Measurements from ENCODE around the gene TPD52L1.
"Not testable (repeated sequence)": the region's sequence is repeated elsewhere in the genome, so short reads cannot be mapped to it uniquely, and the experiment has no call there.

TPD52L1 gene

GRCh38 chr6:125277838-125278237 lies 124.3 kb downstream of the TPD52L1 start:
- Histone ChIP-seq H3K9ac (ENCODE audit: low read depth in 1 of 2, low read length in 2 of 2) (no peak overlapping the region), H3K27ac (ENCODE audit: low read depth in 2 of 2, low read length in 2 of 2) (no peak overlapping the region), H3K4me1 (ENCODE audit: control insufficient read depth in 2 of 2, insufficient read depth in 2 of 2, low read length in 2 of 2) (no peaks in the 10 kb centered on the region), H3K36me3 (ENCODE audit: control insufficient read depth in 2 of 2, insufficient read depth in 2 of 2, low read length in 2 of 2) (peaks cover 14 to 34% of the 10 kb centered on the region in 2 donors), H3K4me3 (ENCODE audit: low read length in 2 of 2) (no peak overlapping the region), H3K9me3 (ENCODE audit: control insufficient read depth in 2 of 2, low read length in 2 of 2) (no peaks in the 10 kb centered on the region), H3K27me3 (ENCODE audit: control insufficient read depth in 2 of 2, insufficient read depth in 2 of 2, low read length in 2 of 2) (no peaks in the 10 kb centered on the region)

GRCh38 chr6:125279961-125280360 lies 126.4 kb downstream of the TPD52L1 start:
- H3K9ac ChIP-seq (ENCODE audit: low read depth in 1 of 2, low read length in 2 of 2): no peak overlapping the region
- no peak overlapping the region for H3K4me3 ChIP-seq (ENCODE audit: low read length in 2 of 2)
- H3K36me3 ChIP-seq (ENCODE audit: control insufficient read depth in 2 of 2, insufficient read depth in 2 of 2, low read length in 2 of 2): peaks cover 14 to 27% of the 10 kb centered on the region in 2 donors
- H3K9me3 ChIP-seq (ENCODE audit: control insufficient read depth in 2 of 2, low read length in 2 of 2): no peaks in the 10 kb centered on the region
- no peaks in the 10 kb centered on the region for H3K27me3 ChIP-seq (ENCODE audit: control insufficient read depth in 2 of 2, insufficient read depth in 2 of 2, low read length in 2 of 2)
- H3K27ac ChIP-seq (ENCODE audit: low read depth in 2 of 2, low read length in 2 of 2): no peak overlapping the region
- H3K4me1 ChIP-seq (ENCODE audit: control insufficient read depth in 2 of 2, insufficient read depth in 2 of 2, low read length in 2 of 2): no peaks in the 10 kb centered on the region

GRCh38 chr6:125280370-125281035 lies 126.9 kb downstream of the TPD52L1 start:
- H3K27me3 ChIP-seq (ENCODE audit: control insufficient read depth in 2 of 2, insufficient read depth in 2 of 2, low read length in 2 of 2); H3K4me3 ChIP-seq (ENCODE audit: low read length in 2 of 2); H3K9me3 ChIP-seq (ENCODE audit: control insufficient read depth in 2 of 2, low read length in 2 of 2); H3K27ac ChIP-seq (ENCODE audit: low read depth in 2 of 2, low read length in 2 of 2); H3K9ac ChIP-seq (ENCODE audit: low read depth in 1 of 2, low read length in 2 of 2); H3K4me1 ChIP-seq (ENCODE audit: control insufficient read depth in 2 of 2, insufficient read depth in 2 of 2, low read length in 2 of 2): not testable (repeated sequence)
- H3K36me3 ChIP-seq (ENCODE audit: control insufficient read depth in 2 of 2, insufficient read depth in 2 of 2, low read length in 2 of 2): peaks cover 14 to 27% of the 10 kb centered on the region in 2 donors

- not testable (repeated sequence) for H3K4me1 ChIP-seq (ENCODE audit: control insufficient read depth in 2 of 2, insufficient read depth in 2 of 2, low read length in 2 of 2); H3K9me3 ChIP-seq (ENCODE audit: control insufficient read depth in 2 of 2, low read length in 2 of 2); H3K4me3 ChIP-seq (ENCODE audit: low read length in 2 of 2); H3K27me3 ChIP-seq (ENCODE audit: control insufficient read depth in 2 of 2, insufficient read depth in 2 of 2, low read length in 2 of 2); H3K9ac ChIP-seq (ENCODE audit: low read depth in 1 of 2, low read length in 2 of 2); H3K27ac ChIP-seq (ENCODE audit: low read depth in 2 of 2, low read length in 2 of 2)
- peaks cover 6 to 27% of the 10 kb centered on the region in 2 donors for H3K36me3 ChIP-seq (ENCODE audit: control insufficient read depth in 2 of 2, insufficient read depth in 2 of 2, low read length in 2 of 2)
Measured at GRCh38 chr6:125282470-125282869, 128.9 kb downstream of the TPD52L1 start.

- H3K27me3 ChIP-seq (ENCODE audit: control insufficient read depth in 2 of 2, insufficient read depth in 2 of 2, low read length in 2 of 2): no peaks in the 10 kb centered on the region
- peaks cover 15 to 32% of the 10 kb centered on the region in 2 donors for H3K36me3 ChIP-seq (ENCODE audit: control insufficient read depth in 2 of 2, insufficient read depth in 2 of 2, low read length in 2 of 2)
- no peak overlapping the region for H3K9ac ChIP-seq (ENCODE audit: low read depth in 1 of 2, low read length in 2 of 2)
- H3K4me3 ChIP-seq (ENCODE audit: low read length in 2 of 2): no peak overlapping the region
- no peak overlapping the region for H3K27ac ChIP-seq (ENCODE audit: low read depth in 2 of 2, low read length in 2 of 2)
- H3K4me1 ChIP-seq (ENCODE audit: control insufficient read depth in 2 of 2, insufficient read depth in 2 of 2, low read length in 2 of 2): no peaks in the 10 kb centered on the region
- no peaks in the 10 kb centered on the region for H3K9me3 ChIP-seq (ENCODE audit: control insufficient read depth in 2 of 2, low read length in 2 of 2)
Measured at GRCh38 chr6:125285353-125285752, 131.8 kb downstream of the TPD52L1 start.

- no peaks in the 10 kb centered on the region for H3K27me3 ChIP-seq (ENCODE audit: control insufficient read depth in 2 of 2, insufficient read depth in 2 of 2, low read length in 2 of 2)
- H3K27ac ChIP-seq (ENCODE audit: low read depth in 2 of 2, low read length in 2 of 2): no peak overlapping the region
- H3K4me3 ChIP-seq (ENCODE audit: low read length in 2 of 2): no peak overlapping the region
- H3K36me3 ChIP-seq (ENCODE audit: control insufficient read depth in 2 of 2, insufficient read depth in 2 of 2, low read length in 2 of 2): peaks cover 15 to 26% of the 10 kb centered on the region in 2 donors
- H3K9me3 ChIP-seq (ENCODE audit: control insufficient read depth in 2 of 2, low read length in 2 of 2): no peaks in the 10 kb centered on the region
- no peaks in the 10 kb centered on the region for H3K4me1 ChIP-seq (ENCODE audit: control insufficient read depth in 2 of 2, insufficient read depth in 2 of 2, low read length in 2 of 2)
- no peak overlapping the region for H3K9ac ChIP-seq (ENCODE audit: low read depth in 1 of 2, low read length in 2 of 2)
Measured at GRCh38 chr6:125285936-125286335, 132.4 kb downstream of the TPD52L1 start.

DNA sequence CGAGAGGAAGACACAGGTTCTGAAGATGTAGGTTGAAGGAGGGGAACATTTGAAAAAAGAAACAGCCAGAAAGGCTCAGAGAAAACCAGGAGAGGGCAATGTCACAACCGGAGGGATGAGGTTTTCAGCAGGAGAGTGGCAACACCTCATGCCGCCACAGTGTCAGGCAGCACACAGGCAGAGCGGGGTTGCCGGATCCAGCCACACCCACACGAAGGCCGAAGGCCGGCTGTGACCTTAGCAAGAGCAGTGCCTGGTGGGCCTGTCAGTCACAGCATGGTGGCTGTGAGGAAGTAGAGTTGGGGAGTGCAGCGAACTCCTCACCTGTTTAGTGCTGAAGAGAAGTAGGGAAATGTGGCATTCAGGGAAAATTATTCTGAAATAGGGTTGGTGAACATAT lies 134.1 kb downstream of the TPD52L1 start:
- H3K36me3 ChIP-seq (ENCODE audit: control insufficient read depth in 2 of 2, insufficient read depth in 2 of 2, low read length in 2 of 2): peaks cover 25 to 37% of the 10 kb centered on the region in 2 donors
- no peak overlapping the region for H3K27ac ChIP-seq (ENCODE audit: low read depth in 2 of 2, low read length in 2 of 2)
- H3K9ac ChIP-seq (ENCODE audit: low read depth in 1 of 2, low read length in 2 of 2): no peak overlapping the region
- no peak overlapping the region for H3K4me3 ChIP-seq (ENCODE audit: low read length in 2 of 2)
- no peaks in the 10 kb centered on the region for H3K4me1 ChIP-seq (ENCODE audit: control insufficient read depth in 2 of 2, insufficient read depth in 2 of 2, low read length in 2 of 2)
- no peaks in the 10 kb centered on the region for H3K9me3 ChIP-seq (ENCODE audit: control insufficient read depth in 2 of 2, low read length in 2 of 2)
- H3K27me3 ChIP-seq (ENCODE audit: control insufficient read depth in 2 of 2, insufficient read depth in 2 of 2, low read length in 2 of 2): no peaks in the 10 kb centered on the region

- Histone ChIP-seq H3K36me3 (ENCODE audit: control insufficient read depth in 2 of 2, insufficient read depth in 2 of 2, low read length in 2 of 2) (peaks cover 42 to 47% of the 10 kb centered on the region in 2 donors), H3K4me3 (ENCODE audit: low read length in 2 of 2) (no peak overlapping the region), H3K27me3 (ENCODE audit: control insufficient read depth in 2 of 2, insufficient read depth in 2 of 2, low read length in 2 of 2) (no peaks in the 10 kb centered on the region), H3K9me3 (ENCODE audit: control insufficient read depth in 2 of 2, low read length in 2 of 2) (no peaks in the 10 kb centered on the region), H3K4me1 (ENCODE audit: control insufficient read depth in 2 of 2, insufficient read depth in 2 of 2, low read length in 2 of 2) (no peaks in the 10 kb centered on the region), H3K9ac (ENCODE audit: low read depth in 1 of 2, low read length in 2 of 2) (no peak overlapping the region), H3K27ac (ENCODE audit: low read depth in 2 of 2, low read length in 2 of 2) (no peak overlapping the region)
Measured at GRCh38 chr6:125293587-125293986, 140.0 kb downstream of the TPD52L1 start.

- no peak overlapping the region for H3K27ac ChIP-seq (ENCODE audit: low read depth in 2 of 2, low read length in 2 of 2)
Measured at GRCh38 chr6:125294036-125294435, 140.5 kb downstream of the TPD52L1 start.

DNA sequence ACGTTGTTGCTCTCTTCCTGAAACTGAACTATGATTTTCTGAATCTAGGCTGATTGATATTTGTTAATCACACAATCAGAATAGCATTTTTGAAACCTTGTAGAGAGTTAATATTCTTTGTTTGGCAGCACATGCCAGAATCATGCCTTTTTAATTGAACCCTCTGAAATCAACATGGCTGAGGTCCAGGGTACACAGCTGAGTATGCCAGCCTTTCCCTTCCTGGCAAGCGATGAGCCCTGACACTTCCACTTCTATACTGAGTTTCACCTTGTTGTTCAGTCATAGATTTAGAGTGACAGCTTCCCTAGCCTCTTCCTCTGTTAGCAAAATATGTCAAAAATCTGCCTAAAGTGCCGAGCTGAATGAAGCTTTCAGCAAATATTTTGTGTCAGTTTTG lies 141.4 kb downstream of the TPD52L1 start:
- Histone ChIP-seq H3K4me1 (ENCODE audit: control insufficient read depth in 2 of 2, insufficient read depth in 2 of 2, low read length in 2 of 2) (peaks cover 0 to 1% of the 10 kb centered on the region in 2 donors), H3K36me3 (ENCODE audit: control insufficient read depth in 2 of 2, insufficient read depth in 2 of 2, low read length in 2 of 2) (peaks cover 42 to 50% of the 10 kb centered on the region in 2 donors), H3K27ac (ENCODE audit: low read depth in 2 of 2, low read length in 2 of 2) (no peak overlapping the region), H3K9ac (ENCODE audit: low read depth in 1 of 2, low read length in 2 of 2) (no peak overlapping the region), H3K27me3 (ENCODE audit: control insufficient read depth in 2 of 2, insufficient read depth in 2 of 2, low read length in 2 of 2) (no peaks in the 10 kb centered on the region), H3K4me3 (ENCODE audit: low read length in 2 of 2) (no peak overlapping the region), H3K9me3 (ENCODE audit: control insufficient read depth in 2 of 2, low read length in 2 of 2) (no peaks in the 10 kb centered on the region)

More at GRCh38 chr6:125294036-125294435, 140.5 kb downstream of the TPD52L1 start:
- peaks cover 42 to 47% of the 10 kb centered on the region in 2 donors for H3K36me3 ChIP-seq (ENCODE audit: control insufficient read depth in 2 of 2, insufficient read depth in 2 of 2, low read length in 2 of 2)
- H3K4me1 ChIP-seq (ENCODE audit: control insufficient read depth in 2 of 2, insufficient read depth in 2 of 2, low read length in 2 of 2): no peaks in the 10 kb centered on the region
- H3K9ac ChIP-seq (ENCODE audit: low read depth in 1 of 2, low read length in 2 of 2): no peak overlapping the region
- no peaks in the 10 kb centered on the region for H3K27me3 ChIP-seq (ENCODE audit: control insufficient read depth in 2 of 2, insufficient read depth in 2 of 2, low read length in 2 of 2)
- H3K9me3 ChIP-seq (ENCODE audit: control insufficient read depth in 2 of 2, low read length in 2 of 2): no peaks in the 10 kb centered on the region
- H3K4me3 ChIP-seq (ENCODE audit: low read length in 2 of 2): no peak overlapping the region
